ENCODE data around the gene LCAT.

DNA sequence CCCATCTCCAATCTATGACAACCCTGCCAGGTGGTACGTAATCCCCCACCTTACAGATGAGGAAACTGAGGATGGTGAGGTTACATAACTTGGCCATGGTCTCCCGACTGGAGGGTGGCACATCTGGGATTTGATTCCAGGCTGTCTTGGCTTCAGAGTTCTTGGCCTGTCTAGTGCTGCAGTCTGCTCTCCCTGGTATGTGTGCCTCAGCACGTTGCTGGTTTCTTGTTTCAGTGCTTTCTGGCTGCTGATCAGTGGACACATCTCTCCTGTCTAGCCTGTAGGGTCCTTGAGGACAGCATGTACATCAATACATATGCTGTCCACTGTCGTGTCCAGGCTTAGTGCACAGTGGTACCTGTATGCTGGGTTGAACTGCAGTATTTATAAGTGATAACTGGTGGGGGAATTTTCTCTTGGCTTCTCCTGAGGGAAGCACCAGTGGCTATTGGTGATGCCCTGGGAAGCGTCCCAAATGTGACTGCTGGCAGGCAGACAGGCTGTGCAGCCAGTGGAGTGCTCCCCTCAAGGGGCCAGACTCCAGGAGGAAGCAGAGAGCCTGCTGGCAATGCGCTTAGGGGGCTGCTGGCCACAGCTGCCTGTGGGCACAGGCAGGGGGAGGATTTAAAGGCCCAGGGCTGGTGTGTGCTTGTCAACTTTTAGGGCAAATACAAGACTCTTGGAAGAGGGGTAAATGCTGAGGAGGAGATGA is 26.6 kb downstream of the LCAT start:
- TF ChIP-seq EZH2 (IDR thresholded peaks at IDR 0.05; ENCODE audit: low read depth, unreplicated experiment) (no peak), POLR2AphosphoS5 (IDR thresholded peaks at IDR 0.05; ENCODE audit: low read depth) (no peak), EZH2phosphoT487 (IDR thresholded peaks at IDR 0.05; ENCODE audit: unreplicated experiment) (no peak), CREB1 (CRISPR knock-in tag; IDR thresholded peaks at IDR 0.05; ENCODE audit: low read depth) (no peak), JUNB (IDR thresholded peaks at IDR 0.05; ENCODE audit: unreplicated experiment) (no peak)
- TF ChIP-seq, protein P1, sequence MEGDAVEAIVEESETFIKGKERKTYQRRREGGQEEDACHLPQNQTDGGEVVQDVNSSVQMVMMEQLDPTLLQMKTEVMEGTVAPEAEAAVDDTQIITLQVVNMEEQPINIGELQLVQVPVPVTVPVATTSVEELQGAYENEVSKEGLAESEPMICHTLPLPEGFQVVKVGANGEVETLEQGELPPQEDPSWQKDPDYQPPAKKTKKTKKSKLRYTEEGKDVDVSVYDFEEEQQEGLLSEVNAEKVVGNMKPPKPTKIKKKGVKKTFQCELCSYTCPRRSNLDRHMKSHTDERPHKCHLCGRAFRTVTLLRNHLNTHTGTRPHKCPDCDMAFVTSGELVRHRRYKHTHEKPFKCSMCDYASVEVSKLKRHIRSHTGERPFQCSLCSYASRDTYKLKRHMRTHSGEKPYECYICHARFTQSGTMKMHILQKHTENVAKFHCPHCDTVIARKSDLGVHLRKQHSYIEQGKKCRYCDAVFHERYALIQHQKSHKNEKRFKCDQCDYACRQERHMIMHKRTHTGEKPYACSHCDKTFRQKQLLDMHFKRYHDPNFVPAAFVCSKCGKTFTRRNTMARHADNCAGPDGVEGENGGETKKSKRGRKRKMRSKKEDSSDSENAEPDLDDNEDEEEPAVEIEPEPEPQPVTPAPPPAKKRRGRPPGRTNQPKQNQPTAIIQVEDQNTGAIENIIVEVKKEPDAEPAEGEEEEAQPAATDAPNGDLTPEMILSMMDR (conservative IDR thresholded peaks at IDR 0.05; ENCODE audit: low read depth in 2 of 2) = no peak
- TF ChIP-seq, protein P2, sequence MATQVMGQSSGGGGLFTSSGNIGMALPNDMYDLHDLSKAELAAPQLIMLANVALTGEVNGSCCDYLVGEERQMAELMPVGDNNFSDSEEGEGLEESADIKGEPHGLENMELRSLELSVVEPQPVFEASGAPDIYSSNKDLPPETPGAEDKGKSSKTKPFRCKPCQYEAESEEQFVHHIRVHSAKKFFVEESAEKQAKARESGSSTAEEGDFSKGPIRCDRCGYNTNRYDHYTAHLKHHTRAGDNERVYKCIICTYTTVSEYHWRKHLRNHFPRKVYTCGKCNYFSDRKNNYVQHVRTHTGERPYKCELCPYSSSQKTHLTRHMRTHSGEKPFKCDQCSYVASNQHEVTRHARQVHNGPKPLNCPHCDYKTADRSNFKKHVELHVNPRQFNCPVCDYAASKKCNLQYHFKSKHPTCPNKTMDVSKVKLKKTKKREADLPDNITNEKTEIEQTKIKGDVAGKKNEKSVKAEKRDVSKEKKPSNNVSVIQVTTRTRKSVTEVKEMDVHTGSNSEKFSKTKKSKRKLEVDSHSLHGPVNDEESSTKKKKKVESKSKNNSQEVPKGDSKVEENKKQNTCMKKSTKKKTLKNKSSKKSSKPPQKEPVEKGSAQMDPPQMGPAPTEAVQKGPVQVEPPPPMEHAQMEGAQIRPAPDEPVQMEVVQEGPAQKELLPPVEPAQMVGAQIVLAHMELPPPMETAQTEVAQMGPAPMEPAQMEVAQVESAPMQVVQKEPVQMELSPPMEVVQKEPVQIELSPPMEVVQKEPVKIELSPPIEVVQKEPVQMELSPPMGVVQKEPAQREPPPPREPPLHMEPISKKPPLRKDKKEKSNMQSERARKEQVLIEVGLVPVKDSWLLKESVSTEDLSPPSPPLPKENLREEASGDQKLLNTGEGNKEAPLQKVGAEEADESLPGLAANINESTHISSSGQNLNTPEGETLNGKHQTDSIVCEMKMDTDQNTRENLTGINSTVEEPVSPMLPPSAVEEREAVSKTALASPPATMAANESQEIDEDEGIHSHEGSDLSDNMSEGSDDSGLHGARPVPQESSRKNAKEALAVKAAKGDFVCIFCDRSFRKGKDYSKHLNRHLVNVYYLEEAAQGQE (IDR thresholded peaks at IDR 0.05; ENCODE audit: unreplicated experiment) = no peak

Data from GM23338 (cell line).